GM23248 (cell line): ENCODE measurements around the gene AOX1.

Source experiments
- EZH2 ChIP-seq: fragments of 200-600 bp; sonication (generic); IDR thresholded peaks from 2 replicates; pipeline ENCODE4 v1.6.1; 2018; ENCODE audit warnings: antibody characterized with exemption, mild to moderate bottlenecking; ENCODE audit not compliant: insufficient read depth, poor library complexity, severe bottlenecking
- EZH2phosphoT487 ChIP-seq: fragments of 200-600 bp; sonication (generic); IDR thresholded peaks from 2 replicates; pipeline ENCODE4 v1.6.1; 2018; ENCODE audit warnings: antibody characterized with exemption, moderate library complexity, mild to moderate bottlenecking, low read depth; ENCODE audit not compliant: insufficient read depth

- TF ChIP-seq EZH2, result no peak
- TF ChIP-seq EZH2phosphoT487, result no peak
Measured at GRCh38 chr2:200631287-200631686, 45.5 kb downstream of the AOX1 start.
